GM19193 (cell line): Measurements from ENCODE around the gene AQP9.

Experiments used
- POLR2A ChIP-seq: IDR thresholded peaks from 4 replicates; pipeline ENCODE4 v1.6.1; 2011; ENCODE audit not compliant: insufficient read depth, insufficient read length; ENCODE audit errors: extremely low read depth

The AQP9 gene

GRCh38 chr15:58163985-58164384 lies 25.8 kb downstream of the AQP9 start:
- TF ChIP-seq POLR2A: no peak

GRCh38 chr15:58164926-58165325 lies 26.7 kb downstream of the AQP9 start:
- no peak for TF ChIP-seq POLR2A

GRCh38 chr15:58165661-58166060 lies 27.5 kb downstream of the AQP9 start:
- TF ChIP-seq POLR2A: no peak

GRCh38 chr15:58167095-58167691 lies 29.0 kb downstream of the AQP9 start:
- no peak for TF ChIP-seq POLR2A

- TF ChIP-seq POLR2A: no peak
Observed at GRCh38 chr15:58169934-58170333, 31.8 kb downstream of the AQP9 start.

GRCh38 chr15:58171476-58172061 lies 33.4 kb downstream of the AQP9 start:
- no peak for TF ChIP-seq POLR2A

GRCh38 chr15:58174709-58175108 lies 36.5 kb downstream of the AQP9 start:
- no peak for TF ChIP-seq POLR2A

GRCh38 chr15:58175955-58176354 lies 37.8 kb downstream of the AQP9 start:
- no peak for TF ChIP-seq POLR2A

GRCh38 chr15:58178668-58179067 lies 40.5 kb downstream of the AQP9 start:
- TF ChIP-seq POLR2A: no peak

GRCh38 chr15:58179206-58179605 lies 41.0 kb downstream of the AQP9 start:
- no peak for TF ChIP-seq POLR2A

GRCh38 chr15:58179741-58180381 lies 41.7 kb downstream of the AQP9 start:
- TF ChIP-seq POLR2A: no peak

- TF ChIP-seq POLR2A: no peak
Observed at GRCh38 chr15:58182460-58183163, 44.4 kb downstream of the AQP9 start.

- no peak for TF ChIP-seq POLR2A
Observed at GRCh38 chr15:58185439-58185838, 47.3 kb downstream of the AQP9 start.

GRCh38 chr15:58189148-58189811 lies 51.1 kb downstream of the AQP9 start:
- no peak for TF ChIP-seq POLR2A

GRCh38 chr15:58190419-58190818 lies 52.2 kb downstream of the AQP9 start:
- no peak for TF ChIP-seq POLR2A

GRCh38 chr15:58200739-58201138 lies 62.6 kb downstream of the AQP9 start:
- TF ChIP-seq POLR2A: no peak

- no peak for TF ChIP-seq POLR2A
Observed at GRCh38 chr15:58201516-58201915, 63.3 kb downstream of the AQP9 start.
